Measurements from ENCODE around the gene CDNF.

CDNF gene

GRCh38 chr10:14858338-14858960 is 20.6 kb upstream of the CDNF start:
- POLR2A ChIA-PET = interaction anchor here (1.5 kb wide), 1 partner anchor 20 kb away, joined by 6 read pairs; the partner anchor contains the start of gene SUV39H2
- no peak for TF ChIP-seq SP1 (IDR thresholded peaks at IDR 0.05)
- TF ChIP-seq L3MBTL2 (conservative IDR thresholded peaks at IDR 0.05) = no peak
- TF ChIP-seq NFRKB (IDR thresholded peaks at IDR 0.05) = no peak
- TF ChIP-seq FOXM1 (IDR thresholded peaks at IDR 0.05; ENCODE audit: borderline replicate concordance) = no peak
- TF ChIP-seq PKNOX1 (IDR thresholded peaks at IDR 0.05) = no peak
- TF ChIP-seq FOXA1 (IDR thresholded peaks at IDR 0.05) = no peak
- no peak for TF ChIP-seq CTBP1 (IDR thresholded peaks at IDR 0.05; ENCODE audit: borderline replicate concordance)
- TF ChIP-seq ARNT (IDR thresholded peaks at IDR 0.05) = no peak
- no peak for TF ChIP-seq ELF4 (IDR thresholded peaks at IDR 0.05)
- TF ChIP-seq ZNF384 (IDR thresholded peaks at IDR 0.05) = no peak
- no peak for TF ChIP-seq LEF1 (IDR thresholded peaks at IDR 0.05; ENCODE audit: borderline replicate concordance)
- TF ChIP-seq HDGF (IDR thresholded peaks at IDR 0.05; ENCODE audit: borderline replicate concordance) = no peak
- TF ChIP-seq TARDBP (IDR thresholded peaks at IDR 0.05) = no peak
- TF ChIP-seq FOXK2 (IDR thresholded peaks at IDR 0.05) = no peak
- no peak for TF ChIP-seq BHLHE40 (IDR thresholded peaks at IDR 0.05; ENCODE audit: borderline replicate concordance)
- no peak for TF ChIP-seq SUZ12 (IDR thresholded peaks at IDR 0.05)
- DNase-seq (ENCODE audit: extremely low spot score) = no peak
- CTCF ChIA-PET = no interaction called here

DNA sequence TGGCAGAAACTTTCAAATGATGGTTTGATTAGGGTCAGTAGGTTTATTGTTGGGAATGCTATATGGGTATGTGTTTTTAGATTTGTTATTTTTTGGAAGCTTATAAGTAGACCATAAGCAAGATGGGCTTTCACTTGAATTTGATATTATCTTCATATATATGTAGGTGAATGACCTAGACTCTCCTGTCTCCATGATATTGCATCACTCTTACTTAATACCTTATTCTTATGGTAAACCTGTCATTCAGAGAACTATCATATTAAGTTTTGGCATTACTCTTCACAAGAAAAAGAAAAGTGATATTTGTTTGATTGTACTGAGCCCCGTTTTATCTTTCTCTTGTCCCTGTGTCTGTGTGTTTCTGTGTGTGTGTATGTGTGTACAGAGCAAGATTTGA is 17.6 kb upstream of the CDNF start:
- ChIA-PET POLR2A (no interaction called here), CTCF (no interaction called here)
- TF ChIP-seq HDGF (IDR thresholded peaks at IDR 0.05; ENCODE audit: borderline replicate concordance) (no peak), SP1 (IDR thresholded peaks at IDR 0.05) (no peak), FOXA1 (IDR thresholded peaks at IDR 0.05) (no peak)
- DNase-seq (ENCODE audit: extremely low spot score) = no peak

DNA sequence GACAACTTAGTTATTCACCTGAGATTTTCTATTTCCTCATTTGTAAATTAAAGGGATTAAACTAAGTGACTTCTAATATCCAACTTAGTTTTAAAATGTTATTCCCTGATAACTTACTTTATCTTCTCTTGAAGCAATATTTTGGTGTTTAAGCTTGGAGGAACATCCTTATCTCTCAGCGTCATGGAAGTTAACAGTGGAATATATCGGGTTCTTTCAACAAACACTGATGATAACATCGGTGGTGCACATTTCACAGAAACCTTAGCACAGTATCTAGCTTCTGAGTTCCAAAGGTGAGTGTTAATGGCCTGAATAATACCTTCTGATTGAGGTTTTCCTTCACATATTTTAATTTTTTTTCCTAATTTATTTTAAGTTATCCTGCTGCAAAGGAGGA is 14.4 kb upstream of the CDNF start:
- TF ChIP-seq SUZ12 (IDR thresholded peaks at IDR 0.05) (no peak), L3MBTL2 (conservative IDR thresholded peaks at IDR 0.05) (no peak), FOXK2 (IDR thresholded peaks at IDR 0.05) (no peak)
- no peak for DNase-seq (ENCODE audit: extremely low spot score)
- ChIA-PET CTCF (no interaction called here), POLR2A (interaction anchor here (1.9 kb wide), 1 partner anchor 15 kb away, joined by 12 read pairs; the partner anchor contains the start of genes CDNF, HSPA14 and MSANTD7)

DNA sequence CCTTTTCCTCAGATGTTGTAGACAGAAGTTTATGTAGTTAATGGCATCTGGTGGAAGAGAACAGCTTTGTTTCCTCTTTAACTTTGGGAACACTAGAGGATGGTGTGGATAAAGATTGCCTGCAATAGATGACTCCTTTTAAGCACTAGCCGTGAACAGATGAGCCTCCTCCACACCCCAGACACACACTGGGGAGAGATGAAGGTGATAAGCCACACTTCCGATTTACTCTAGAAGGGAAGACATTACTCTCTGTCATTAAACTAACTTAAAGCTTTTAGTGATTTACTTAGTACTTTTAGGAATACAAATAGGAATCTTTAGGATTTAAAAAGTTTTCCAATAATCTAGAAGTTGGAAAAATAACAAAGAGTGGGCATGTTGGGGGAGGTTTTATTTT is 7.1 kb upstream of the CDNF start:
- DNase-seq (ENCODE audit: extremely low spot score) = no peak
- POLR2A ChIA-PET = interaction anchor here (1.1 kb wide), 1 partner anchor 34 kb away, joined by 4 read pairs; the partner anchor contains the start of gene SUV39H2
- TF ChIP-seq LEF1 (IDR thresholded peaks at IDR 0.05; ENCODE audit: borderline replicate concordance) = no peak
- TF ChIP-seq L3MBTL2 (conservative IDR thresholded peaks at IDR 0.05) = no peak
- TF ChIP-seq SUZ12 (IDR thresholded peaks at IDR 0.05) = no peak
- TF ChIP-seq FOXK2 (IDR thresholded peaks at IDR 0.05) = no peak
- TF ChIP-seq CTBP1 (IDR thresholded peaks at IDR 0.05; ENCODE audit: borderline replicate concordance) = no peak
- TF ChIP-seq ARNT (IDR thresholded peaks at IDR 0.05) = no peak
- TF ChIP-seq SP1 (IDR thresholded peaks at IDR 0.05) = no peak
- no peak for TF ChIP-seq ZNF384 (IDR thresholded peaks at IDR 0.05)
- no peak for TF ChIP-seq FOXM1 (IDR thresholded peaks at IDR 0.05; ENCODE audit: borderline replicate concordance)
- TF ChIP-seq BHLHE40 (IDR thresholded peaks at IDR 0.05; ENCODE audit: borderline replicate concordance) = no peak
- TF ChIP-seq NFRKB (IDR thresholded peaks at IDR 0.05) = no peak
- TF ChIP-seq ELF4 (IDR thresholded peaks at IDR 0.05) = no peak
- no peak for TF ChIP-seq FOXA1 (IDR thresholded peaks at IDR 0.05)
- no peak for TF ChIP-seq TARDBP (IDR thresholded peaks at IDR 0.05)
- no peak for TF ChIP-seq HDGF (IDR thresholded peaks at IDR 0.05; ENCODE audit: borderline replicate concordance)
- TF ChIP-seq PKNOX1 (IDR thresholded peaks at IDR 0.05) = no peak
- CTCF ChIA-PET = no interaction called here

GRCh38 chr10:14843327-14843988 is 5.6 kb upstream of the CDNF start:
- no peak for DNase-seq (ENCODE audit: extremely low spot score)
- CTCF ChIA-PET = no interaction called here
- POLR2A ChIA-PET = interaction anchor here (1.9 kb wide), 1 partner anchor 35 kb away, joined by 7 read pairs; the partner anchor contains the start of gene SUV39H2
- no peak for TF ChIP-seq ARNT (IDR thresholded peaks at IDR 0.05)
- TF ChIP-seq ELF4 (IDR thresholded peaks at IDR 0.05) = no peak
- no peak for TF ChIP-seq LEF1 (IDR thresholded peaks at IDR 0.05; ENCODE audit: borderline replicate concordance)
- TF ChIP-seq PKNOX1 (IDR thresholded peaks at IDR 0.05) = no peak
- no peak for TF ChIP-seq FOXM1 (IDR thresholded peaks at IDR 0.05; ENCODE audit: borderline replicate concordance)
- TF ChIP-seq SUZ12 (IDR thresholded peaks at IDR 0.05) = no peak
- no peak for TF ChIP-seq SP1 (IDR thresholded peaks at IDR 0.05)
- no peak for TF ChIP-seq FOXK2 (IDR thresholded peaks at IDR 0.05)

DNA sequence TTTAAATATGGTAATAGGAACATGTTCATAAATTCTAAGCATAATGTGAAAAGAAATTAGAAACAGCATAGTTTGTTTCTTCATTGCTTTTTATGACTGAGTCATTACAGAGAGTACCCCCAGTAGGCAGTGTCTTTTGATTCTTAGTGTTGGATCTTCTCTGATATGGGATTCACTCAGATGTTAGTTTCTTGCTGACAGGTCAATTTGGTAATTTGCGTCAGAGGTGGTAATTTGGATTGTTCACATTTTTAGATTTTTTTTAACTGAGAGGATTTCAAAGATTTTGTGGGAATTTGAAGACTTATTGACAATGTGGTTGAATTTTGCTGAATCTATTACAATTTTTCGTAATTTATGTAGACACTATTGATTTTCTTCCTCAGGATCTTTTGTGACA is 2.3 kb upstream of the CDNF start:
- DNase-seq (ENCODE audit: extremely low spot score) = no peak
- TF ChIP-seq BHLHE40 (IDR thresholded peaks at IDR 0.05; ENCODE audit: borderline replicate concordance) = no peak
- POLR2A ChIA-PET = interaction anchor here (3.5 kb wide), 1 partner anchor 8 kb away, joined by 27 read pairs; no protein-coding TSS in a partner anchor
- CTCF ChIA-PET = no interaction called here
